Measurements from ENCODE around the gene ZYG11B. TPM values are rescaled to one million over a fixed set of nuclear protein-coding genes. Genes with fewer than 3 reads are reported as not detected.

The ZYG11B gene
- total RNA-seq, 1 experiment from 2014 or later = 20.6 TPM

DNA sequence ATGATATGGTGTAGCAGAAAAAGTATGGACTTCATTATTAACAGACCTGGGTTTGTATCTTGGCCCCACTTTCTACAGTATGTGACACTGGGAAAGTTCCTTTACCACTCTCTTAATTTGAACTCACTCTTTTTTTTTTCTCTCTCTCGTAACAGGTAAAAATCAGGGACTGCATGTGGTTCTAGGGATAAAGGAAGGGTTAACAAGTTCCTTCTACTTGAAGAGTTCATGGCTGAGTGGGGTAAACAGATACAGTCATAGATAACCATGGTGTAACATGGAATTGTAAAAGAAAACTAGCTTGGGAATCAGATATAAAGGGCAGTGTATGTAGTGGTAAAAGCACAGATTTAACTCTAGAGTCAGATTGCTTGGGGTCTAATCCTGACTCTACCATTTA lies 21.2 kb downstream of the ZYG11B start:
- no peak overlapping the region for H3K4me3 Mint-ChIP-seq
- WGBS (ENCODE audit: extremely low coverage, insufficient read length, low lambda C conversion rate) = no CpG with 5 or more reads among the region's 1 CpG
- H3K18ac ChIP-seq (ENCODE audit: insufficient read length, low read depth, low read length) = no peak overlapping the region

More for the DNA sequence above, 21.2 kb downstream of the ZYG11B start:
- Histone ChIP-seq H3K79me2 (ENCODE audit: insufficient read depth, low read length) (no peaks in the 10 kb centered on the region), H3K56ac (ENCODE audit: insufficient read length, low read depth, low read length) (no peak overlapping the region), H2BK20ac (ENCODE audit: low read depth, low read length, poor library complexity, severe bottlenecking) (no peak overlapping the region), H3K4me1 (ENCODE audit: insufficient read depth, low read length) (no peaks in the 10 kb centered on the region), H2BK5ac (ENCODE audit: insufficient read length, low read length) (no peak overlapping the region), H3K9me3 (ENCODE audit: control insufficient read depth, low read depth, low read length) (no peaks in the 10 kb centered on the region), H2AFZ (ENCODE audit: low read length) (no peak overlapping the region), H4K5ac (ENCODE audit: insufficient read length, low read depth, low read length) (no peak overlapping the region), H2BK12ac (ENCODE audit: insufficient read length, low read depth, low read length) (no peak overlapping the region), H2BK120ac (ENCODE audit: low read depth, low read length, poor library complexity, severe bottlenecking) (no peak overlapping the region), H3K14ac (ENCODE audit: insufficient read depth, low read length) (no peak overlapping the region), H3K9ac (ENCODE audit: extremely low read depth, insufficient read length, low read length) (no peak overlapping the region), H2AK5ac (ENCODE audit: insufficient read length, low read length) (no peak overlapping the region), H3K23me2 (ENCODE audit: insufficient read length, low read depth, low read length, poor library complexity, severe bottlenecking) (no peaks in the 10 kb centered on the region), H3K4ac (ENCODE audit: low read depth, low read length) (no peak overlapping the region), H3K79me1 (ENCODE audit: insufficient read depth, low read depth, low read length, poor library complexity, severe bottlenecking) (no peaks in the 10 kb centered on the region), H3K27me3 (ENCODE audit: insufficient read depth, low read length) (no peaks in the 10 kb centered on the region), H3K4me2 (ENCODE audit: insufficient read depth, insufficient read length, low read length) (no peak overlapping the region), H3K23ac (ENCODE audit: insufficient read length, low read depth, low read length) (no peak overlapping the region), H3K27ac (ENCODE audit: insufficient read length, low read depth, low read length) (no peak overlapping the region), H4K91ac (ENCODE audit: insufficient read length, low read depth, low read length) (no peak overlapping the region), H4K8ac (replicated peaks; ENCODE audit: insufficient read length, low read depth, low read length) (no peak overlapping the region), H2BK15ac (ENCODE audit: low read depth, low read length) (no peak overlapping the region), H4K20me1 (ENCODE audit: control insufficient read depth, insufficient read depth, insufficient read length) (no peaks in the 10 kb centered on the region), H3T11ph (ENCODE audit: low read length) (no peak overlapping the region)
- H3K27me3 Mint-ChIP-seq (ENCODE audit: low read depth) = no peaks in the 10 kb centered on the region
- no peaks in the 10 kb centered on the region; a peak in 1 of 5 replicates for H3K9me3 Mint-ChIP-seq
- peaks cover under 1 to 6% (median 2%) of the 10 kb centered on the region in 3 experiments; a peak in 4 of 7 replicates for H3K36me3 Mint-ChIP-seq (ENCODE audit: insufficient read depth in 1 of 3, low read depth in 3 of 3)
- H3K4me1 Mint-ChIP-seq = peaks cover 8 to 12% of the 10 kb centered on the region in 2 experiments; a peak in 3 of 4 replicates
- no peak for TF ChIP-seq CTCF (conservative IDR thresholded peaks at IDR 0.05)
- H3K27ac Mint-ChIP-seq = peak overlapping the region in 1 of 3 experiments; percentile 13; a peak in 1 of 7 replicates
- no peak for DNase-seq

All from H9 (cell line).